MM.1S (cell line): Measurements from ENCODE around the gene TSPAN10.

Source experiments
- DNase-seq: peaks from one replicate; pipeline ENCODE4 v3.0.0-alpha.2; 2015
- H2AFZ ChIP-seq: fragments of 300-600 bp; sonication (generic); 2 replicates; pipeline ENCODE4 v1.6.0; 2016; ENCODE audit warnings: antibody characterized with exemption, low read length
- H3F3A ChIP-seq: fragments of 300-600 bp; sonication (generic); 2 replicates; pipeline ENCODE4 v1.6.1; 2016; ENCODE audit warnings: mild to moderate bottlenecking, antibody characterized with exemption, low read length, moderate library complexity, mixed read lengths; ENCODE audit not compliant: insufficient read depth
- H3K27ac ChIP-seq: fragments of 300-600 bp; sonication (generic); 2 replicates; pipeline ENCODE4 v1.5.1; 2016; ENCODE audit warnings: mild to moderate bottlenecking, low read length
- H3K27me3 ChIP-seq: fragments of 300-600 bp; sonication (generic); replicated peaks from 2 replicates; pipeline ENCODE4 v1.6.0; 2016; ENCODE audit warnings: low read length; ENCODE audit not compliant: insufficient read depth
- H3K36me3 ChIP-seq: fragments of 300-600 bp; sonication (generic); replicated peaks from 2 replicates; pipeline ENCODE4 v1.6.1; 2016; ENCODE audit warnings: mild to moderate bottlenecking, low read length, mixed read lengths; ENCODE audit not compliant: insufficient read depth
- H3K4me1 ChIP-seq: fragments of 300-600 bp; sonication (generic); 2 replicates; pipeline ENCODE4 v1.6.1; 2016; ENCODE audit warnings: low read length, mixed read lengths
- H3K4me2 ChIP-seq: fragments of 300-600 bp; sonication (generic); 2 replicates; pipeline ENCODE4 v1.6.0; 2016; ENCODE audit warnings: low read depth, low read length
- H3K4me3 ChIP-seq: fragments of 300-600 bp; sonication (generic); 2 replicates; pipeline ENCODE4 v1.5.1; 2016; ENCODE audit warnings: low read length, mixed read lengths
- H3K79me2 ChIP-seq: fragments of 300-600 bp; sonication (generic); 2 replicates; pipeline ENCODE4 v1.6.1; 2016; ENCODE audit warnings: mixed run types, low read length, mixed read lengths
- H3K9ac ChIP-seq: fragments of 300-600 bp; sonication (generic); 2 replicates; pipeline ENCODE4 v1.6.1; 2016; ENCODE audit warnings: low read length, mixed read lengths
- H3K9me2 ChIP-seq: fragments of 300-600 bp; sonication (generic); replicated peaks from 2 replicates; pipeline ENCODE4 v1.6.1; 2016; ENCODE audit warnings: mild to moderate bottlenecking, low read length, mixed read lengths; ENCODE audit not compliant: insufficient read depth
- H3K9me3 ChIP-seq: fragments of 300-600 bp; sonication (generic); replicated peaks from 2 replicates; pipeline ENCODE4 v1.6.1; 2016; ENCODE audit warnings: mild to moderate bottlenecking, low read length, mixed read lengths; ENCODE audit not compliant: insufficient read depth
- H4K20me1 ChIP-seq: fragments of 300-600 bp; sonication (generic); 2 replicates; pipeline ENCODE4 v1.6.1; 2016; ENCODE audit warnings: mild to moderate bottlenecking, low read length, moderate library complexity, mixed read lengths; ENCODE audit not compliant: insufficient read depth
- EZH2 ChIP-seq: fragments of 300-600 bp; sonication (generic); optimal IDR thresholded peaks from 2 replicates; pipeline ENCODE3; 2017; ENCODE audit warnings: low read depth, mild to moderate bottlenecking, antibody characterized with exemption, low read length, mixed read lengths
- EZH2phosphoT487 ChIP-seq: fragments of 300-600 bp; sonication (generic); IDR thresholded peaks from 2 replicates; pipeline ENCODE4 v1.6.1; 2018; ENCODE audit warnings: antibody characterized with exemption, low read length
- TF ChIP-seq, protein P1 (sequence below): fragments of 300-600 bp; sonication (generic); IDR thresholded peaks from 2 replicates; pipeline ENCODE4 v1.5.1; 2016; ENCODE audit warnings: antibody characterized with exemption, low read length, mixed read lengths

TSPAN10 gene

DNA sequence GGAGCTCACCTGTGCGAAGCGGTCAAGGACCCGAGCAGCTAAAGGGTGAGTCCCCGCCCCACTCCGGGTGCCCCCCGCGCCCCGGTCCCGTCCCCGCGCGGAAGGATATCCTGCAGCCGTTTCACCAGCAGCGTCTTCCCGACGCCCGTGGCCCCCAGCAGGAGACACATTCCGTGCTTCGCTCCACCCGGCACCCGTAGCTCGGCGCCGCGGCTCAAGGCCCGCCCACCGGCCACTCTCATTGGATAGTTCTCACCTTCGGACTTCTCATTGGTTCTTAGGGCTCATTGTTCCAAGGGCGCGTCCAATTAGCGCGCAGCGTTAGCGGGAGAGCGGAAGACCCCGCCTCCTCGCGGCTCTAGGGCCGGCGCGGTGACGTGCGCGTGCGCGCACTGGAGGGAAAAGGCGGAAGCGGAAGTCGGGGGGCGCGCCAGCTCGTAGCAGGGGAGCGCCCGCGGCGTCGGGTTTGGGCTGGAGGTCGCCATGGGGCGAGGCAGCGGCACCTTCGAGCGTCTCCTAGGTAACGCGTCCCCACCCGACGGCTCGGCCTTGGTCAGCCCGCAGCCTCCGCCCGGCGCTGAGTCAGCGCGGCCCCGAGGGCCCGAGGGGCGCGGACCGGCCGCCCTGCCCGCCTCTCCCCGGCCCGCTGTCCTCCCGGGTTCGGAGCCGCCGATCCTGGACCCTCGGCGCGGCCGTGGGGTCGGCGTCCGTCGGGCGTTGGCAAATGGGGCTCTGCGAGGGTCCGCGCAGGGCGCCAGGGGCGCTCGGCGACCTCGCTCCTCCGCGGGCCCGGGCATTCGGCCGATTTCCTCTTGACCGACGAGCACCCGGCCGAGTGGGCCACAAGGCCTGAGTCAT lies 46.8 kb downstream of the TSPAN10 start, which contains the start of the genes ARL16 and HGS:
TSS of gene ARL16 (minus strand) at position 214 of the 858 bp plus-strand sequence. CDS start at position 170, 44 bp downstream.
TSS of gene HGS (plus strand) at position 428 of the 858 bp plus-strand sequence. CDS start at position 484, 56 bp downstream.
- H2AFZ ChIP-seq, result peak within 1 kb of the TSS; percentile 83
- peaks cover 71% of the 10 kb centered on the region for H3K79me2 ChIP-seq
- H3K9ac ChIP-seq, result peak within 1 kb of the TSS; percentile 88
- DNase-seq, result peak; percentile 99
- H3F3A ChIP-seq, result no peaks in the 10 kb centered on the region
- no peaks in the 10 kb centered on the region for H3K9me3 ChIP-seq
- TF ChIP-seq EZH2 (no peak), EZH2phosphoT487 (no peak)
- TF ChIP-seq, protein P1, sequence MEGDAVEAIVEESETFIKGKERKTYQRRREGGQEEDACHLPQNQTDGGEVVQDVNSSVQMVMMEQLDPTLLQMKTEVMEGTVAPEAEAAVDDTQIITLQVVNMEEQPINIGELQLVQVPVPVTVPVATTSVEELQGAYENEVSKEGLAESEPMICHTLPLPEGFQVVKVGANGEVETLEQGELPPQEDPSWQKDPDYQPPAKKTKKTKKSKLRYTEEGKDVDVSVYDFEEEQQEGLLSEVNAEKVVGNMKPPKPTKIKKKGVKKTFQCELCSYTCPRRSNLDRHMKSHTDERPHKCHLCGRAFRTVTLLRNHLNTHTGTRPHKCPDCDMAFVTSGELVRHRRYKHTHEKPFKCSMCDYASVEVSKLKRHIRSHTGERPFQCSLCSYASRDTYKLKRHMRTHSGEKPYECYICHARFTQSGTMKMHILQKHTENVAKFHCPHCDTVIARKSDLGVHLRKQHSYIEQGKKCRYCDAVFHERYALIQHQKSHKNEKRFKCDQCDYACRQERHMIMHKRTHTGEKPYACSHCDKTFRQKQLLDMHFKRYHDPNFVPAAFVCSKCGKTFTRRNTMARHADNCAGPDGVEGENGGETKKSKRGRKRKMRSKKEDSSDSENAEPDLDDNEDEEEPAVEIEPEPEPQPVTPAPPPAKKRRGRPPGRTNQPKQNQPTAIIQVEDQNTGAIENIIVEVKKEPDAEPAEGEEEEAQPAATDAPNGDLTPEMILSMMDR, result no peak
- 0 out of 2 replicates have a peak, but pooled peaks cover 16% of the 10 kb centered on the region for H3K4me1 ChIP-seq
- peak within 1 kb of the TSS; percentile 94 for H3K4me3 ChIP-seq
- H3K4me2 ChIP-seq, result peak within 1 kb of the TSS; percentile 96
- no peak within 1 kb of the TSS; the same call in 1 of the 2 replicates for H3K27ac ChIP-seq
- H3K27me3 ChIP-seq, result no peaks in the 10 kb centered on the region
- peaks cover 7% of the 10 kb centered on the region; the same call in 1 of the 2 replicates for H3K36me3 ChIP-seq
- no peaks in the 10 kb centered on the region for H4K20me1 ChIP-seq
- no peaks in the 10 kb centered on the region for H3K9me2 ChIP-seq

- Histone ChIP-seq H3K27ac (no peak overlapping the region; the same call in 1 of the 2 replicates), H4K20me1 (no peaks in the 10 kb centered on the region), H3K4me2 (peak overlapping the region; percentile 94), H3K79me2 (peaks cover 77% of the 10 kb centered on the region), H3K36me3 (peaks cover 7% of the 10 kb centered on the region; the same call in 1 of the 2 replicates), H3K4me1 (0 out of 2 replicates have a peak, but pooled peaks cover 16% of the 10 kb centered on the region), H3F3A (no peaks in the 10 kb centered on the region), H3K9ac (peak overlapping the region; percentile 88), H2AFZ (0 out of 2 replicates have a peak overlapping the region, but pooled peaks have one; percentile 5), H3K27me3 (no peaks in the 10 kb centered on the region), H3K9me3 (no peaks in the 10 kb centered on the region), H3K9me2 (no peaks in the 10 kb centered on the region), H3K4me3 (peak overlapping the region; percentile 94)
- TF ChIP-seq EZH2phosphoT487 (no peak), EZH2 (no peak)
- TF ChIP-seq, protein P1, result no peak
- DNase-seq, result no peak
These were observed 47.5 kb downstream of the TSPAN10 start for GRCh38 chr17:81684442-81684911.

GRCh38 chr17:81685108-81685507 lies 48.1 kb downstream of the TSPAN10 start:
- TF ChIP-seq EZH2, result no peak
- peak; percentile 21 for DNase-seq
- Histone ChIP-seq H3K4me1 (0 out of 2 replicates have a peak, but pooled peaks cover 16% of the 10 kb centered on the region), H3K9ac (peak overlapping the region; percentile 88; the same call in 1 of the 2 replicates), H3K79me2 (peaks cover 83% of the 10 kb centered on the region), H3K9me2 (no peaks in the 10 kb centered on the region), H2AFZ (no peak overlapping the region), H3K9me3 (no peaks in the 10 kb centered on the region), H4K20me1 (no peaks in the 10 kb centered on the region), H3K4me2 (peak overlapping the region; percentile 94), H3K27ac (no peak overlapping the region), H3K4me3 (peak overlapping the region; percentile 94), H3K36me3 (peaks cover 7% of the 10 kb centered on the region; the same call in 1 of the 2 replicates), H3K27me3 (no peaks in the 10 kb centered on the region), H3F3A (no peaks in the 10 kb centered on the region)
